Thyroid gland (tissue), 4 donors: Measurements from ENCODE around the gene BOLL.

Experiments used
- CTCF ChIP-seq, 6 experiments: fragments of 200-600 bp in 3 of 6; fragments of 450-650 bp in 3 of 6; sonication (generic) in 3 of 6; IDR thresholded peaks; one replicate each; pipeline ENCODE4 v1.5.1; 2016 to 2019; ENCODE audit warnings: antibody characterized with exemption in 6 of 6, mild to moderate bottlenecking in 2 of 6, inconsistent platforms in 1 of 6, moderate library complexity in 1 of 6
- POLR2A ChIP-seq, 2 donors: fragments of 450-650 bp; IDR thresholded peaks; one replicate each; pipeline ENCODE4 v1.6.1; 2017; ENCODE audit warnings: antibody characterized with exemption in 2 of 2, mild to moderate bottlenecking in 2 of 2, moderate library complexity in 1 of 2

- TF ChIP-seq CTCF (IDR thresholded peaks at IDR 0.05) (no peak), POLR2A (IDR thresholded peaks at IDR 0.05) (no peak)
Measured at GRCh38 chr2:197827618-197828017, 42.5 kb upstream of the BOLL start.
